Neural progenitor cell (in vitro differentiated cells): ENCODE results near the gene TWF2.

Source experiments
- CTCF ChIP-seq: fragments of 200-600 bp; sonication (generic); IDR thresholded peaks from 2 replicates; pipeline ENCODE4 v1.5.1; 2017; ENCODE audit warnings: antibody characterized with exemption, mild to moderate bottlenecking
- EZH2 ChIP-seq: fragments of 200-600 bp; sonication (generic); IDR thresholded peaks from 2 replicates; pipeline ENCODE4 v1.6.1; 2017; ENCODE audit warnings: antibody characterized with exemption, mild to moderate bottlenecking, moderate library complexity

- no peak for TF ChIP-seq CTCF
- no peak for TF ChIP-seq EZH2
Measured at GRCh38 chr3:52200981-52201679, 37.8 kb downstream of the TWF2 start.
